ENCODE measurements around the gene TFAP2E.

DNA sequence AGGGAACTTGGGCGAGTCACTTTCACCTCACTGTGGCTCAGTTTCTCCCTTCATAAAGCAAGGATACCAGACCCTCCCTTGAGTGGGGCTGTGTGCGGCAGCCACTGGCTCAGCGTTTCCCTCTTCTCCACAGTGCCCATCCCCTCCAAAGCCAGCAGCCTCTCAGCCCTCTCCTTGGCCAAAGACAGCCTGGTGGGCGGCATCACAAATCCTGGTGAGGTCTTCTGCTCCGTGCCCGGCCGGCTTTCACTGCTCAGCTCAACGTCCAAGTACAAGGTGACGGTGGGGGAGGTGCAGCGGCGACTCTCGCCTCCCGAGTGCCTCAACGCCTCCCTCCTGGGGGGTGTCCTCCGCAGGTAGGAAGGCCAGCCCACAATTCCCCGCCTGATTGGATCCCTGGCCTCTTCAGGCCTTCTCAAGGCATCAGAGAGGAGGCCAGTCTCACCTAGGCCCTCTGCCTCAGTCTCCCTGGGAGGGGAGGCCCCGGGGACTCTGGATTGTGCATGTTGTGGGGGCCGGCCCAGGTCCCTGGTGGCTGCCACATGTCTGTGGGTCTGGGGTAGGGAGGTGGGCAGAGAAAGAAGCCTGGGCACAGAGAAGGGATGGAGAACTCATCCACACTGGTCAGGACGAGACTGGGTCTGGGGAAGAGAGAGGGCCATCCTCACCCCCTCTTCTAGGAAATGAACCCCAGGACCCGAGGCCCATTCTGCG, 15.2 kb downstream of the TFAP2E start:
- TF ChIP-seq, protein P1, sequence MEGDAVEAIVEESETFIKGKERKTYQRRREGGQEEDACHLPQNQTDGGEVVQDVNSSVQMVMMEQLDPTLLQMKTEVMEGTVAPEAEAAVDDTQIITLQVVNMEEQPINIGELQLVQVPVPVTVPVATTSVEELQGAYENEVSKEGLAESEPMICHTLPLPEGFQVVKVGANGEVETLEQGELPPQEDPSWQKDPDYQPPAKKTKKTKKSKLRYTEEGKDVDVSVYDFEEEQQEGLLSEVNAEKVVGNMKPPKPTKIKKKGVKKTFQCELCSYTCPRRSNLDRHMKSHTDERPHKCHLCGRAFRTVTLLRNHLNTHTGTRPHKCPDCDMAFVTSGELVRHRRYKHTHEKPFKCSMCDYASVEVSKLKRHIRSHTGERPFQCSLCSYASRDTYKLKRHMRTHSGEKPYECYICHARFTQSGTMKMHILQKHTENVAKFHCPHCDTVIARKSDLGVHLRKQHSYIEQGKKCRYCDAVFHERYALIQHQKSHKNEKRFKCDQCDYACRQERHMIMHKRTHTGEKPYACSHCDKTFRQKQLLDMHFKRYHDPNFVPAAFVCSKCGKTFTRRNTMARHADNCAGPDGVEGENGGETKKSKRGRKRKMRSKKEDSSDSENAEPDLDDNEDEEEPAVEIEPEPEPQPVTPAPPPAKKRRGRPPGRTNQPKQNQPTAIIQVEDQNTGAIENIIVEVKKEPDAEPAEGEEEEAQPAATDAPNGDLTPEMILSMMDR (conservative IDR thresholded peaks at IDR 0.05; ENCODE audit: low read length): no peak
- TF ChIP-seq EZH2phosphoT487 (IDR thresholded peaks at IDR 0.05; ENCODE audit: borderline replicate concordance): no peak

All from Loucy (cell line).